ENCODE data around the gene PHF1. TPM values are rescaled to one million over a fixed set of nuclear protein-coding genes. Genes with fewer than 3 reads are reported as not detected.

Gene PHF1
- total RNA-seq, 8 experiments from 2014 or later: 24.3 to 63.6 (median 44.4) TPM

DNA sequence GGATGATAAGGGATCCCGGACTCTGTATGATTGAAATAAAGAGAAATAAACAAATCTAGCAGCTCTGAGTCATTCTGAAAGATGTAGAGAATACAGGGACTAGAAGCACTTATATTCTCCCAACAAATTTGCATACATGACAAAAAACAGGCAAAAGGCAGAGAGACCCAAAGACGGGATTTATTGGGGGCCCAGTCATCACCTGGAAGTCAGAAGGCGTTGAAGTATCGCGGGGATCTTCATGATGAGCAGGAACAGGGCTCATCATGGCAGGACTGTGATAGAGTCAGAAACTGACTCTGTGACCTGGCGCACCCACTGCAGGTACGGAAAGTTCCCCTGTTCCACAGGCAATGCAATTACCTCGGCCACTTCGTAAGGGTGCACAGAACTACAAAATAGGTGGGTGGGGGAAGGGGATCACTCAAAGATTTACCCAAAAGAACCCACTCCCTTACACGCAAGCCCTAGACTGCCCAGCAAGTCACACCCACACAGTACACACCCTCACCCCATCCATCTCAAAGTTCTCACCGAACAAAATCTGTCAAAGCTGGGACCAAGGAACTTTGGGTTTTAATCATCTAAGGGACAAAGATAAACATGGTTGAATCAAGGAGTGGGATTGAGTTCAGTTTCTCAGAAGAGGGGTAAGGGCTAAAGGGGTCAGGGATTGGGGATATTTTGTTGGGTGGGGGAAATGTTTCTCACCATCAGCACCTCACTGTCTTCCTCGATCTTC lies 5.7 kb downstream of the PHF1 start:
- WGBS, 10 experiments: 28 to 90% (median 52%) methylated on average over 2 to 10 of the region's 12 CpGs
- in situ Hi-C loops (cut with MboI; ENCODE audit: low pct_unique_long_range_greater_than_20kb in 2 of 9, low sequenced_read_pairs in 9 of 9, unreplicated experiment in 9 of 9): no loop called here
- H3K27ac ChIP-seq: peak overlapping the region; percentile 74 to 87
- ATAC-seq (replicated peaks in 6 of 8): no peak
- peaks cover 37 to 39% of the 10 kb centered on the region in 2 donors for H3K4me1 ChIP-seq (replicated peaks in 1 of 2)
- peak overlapping the region; percentile 54 to 67 (median 60) for H3K4me3 ChIP-seq

DNA sequence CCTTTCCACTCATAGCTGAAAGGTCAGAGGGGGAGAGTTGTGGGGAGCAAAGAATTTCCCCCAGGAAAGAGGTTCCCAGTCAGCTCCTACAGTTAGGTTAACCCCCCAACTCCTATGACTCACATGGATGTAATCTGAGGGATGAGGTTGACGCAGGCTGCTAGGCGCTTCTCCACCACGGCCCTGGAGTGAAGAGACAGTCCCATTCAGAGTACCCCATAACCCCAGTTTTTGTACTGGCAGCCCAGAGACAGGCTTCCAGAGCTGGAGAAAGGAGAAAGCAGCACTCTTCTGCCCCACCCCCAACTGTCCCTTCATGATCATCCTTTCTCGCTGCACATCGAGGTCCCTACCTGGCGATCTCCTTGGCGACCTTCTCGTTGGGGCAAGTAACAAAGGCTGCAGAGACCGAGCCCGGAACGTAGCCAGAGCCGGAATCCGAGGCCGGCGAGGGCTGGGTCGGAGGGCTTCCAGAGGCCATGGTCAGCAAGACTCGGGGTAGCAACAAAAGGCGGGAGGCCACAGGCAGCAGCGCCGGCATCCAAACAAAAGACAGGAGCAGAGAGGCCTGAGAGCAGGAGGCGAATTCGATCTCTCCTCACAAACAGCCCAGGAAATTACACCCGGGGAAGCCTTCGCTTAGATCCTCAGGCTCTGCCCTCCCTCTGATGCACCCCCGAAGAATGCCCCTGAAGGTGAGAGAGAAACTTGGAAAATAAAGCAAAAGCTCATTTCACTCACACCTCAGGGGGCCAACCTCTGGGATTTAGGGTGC lies 6.5 kb downstream of the PHF1 start:
- in situ Hi-C loops (cut with MboI; ENCODE audit: low pct_unique_long_range_greater_than_20kb in 2 of 9, low sequenced_read_pairs in 9 of 9, unreplicated experiment in 9 of 9): no loop called here
- WGBS, 10 experiments: 0 to 20% (median 3%) methylated on average over 2 to 17 of the region's 25 CpGs; no CpG with 5 or more reads in 5 of the 10 experiments
- Histone ChIP-seq H3K4me1 (replicated peaks in 1 of 2) (peaks cover 34% of the 10 kb centered on the region in 2 donors), H3K4me3 (peak overlapping the region; percentile 54 to 67 (median 60)), H3K27ac (peak overlapping the region; percentile 74 to 87)
- ATAC-seq (replicated peaks in 6 of 8): peak in 2 of 8 experiments; percentile 6 to 7

DNA sequence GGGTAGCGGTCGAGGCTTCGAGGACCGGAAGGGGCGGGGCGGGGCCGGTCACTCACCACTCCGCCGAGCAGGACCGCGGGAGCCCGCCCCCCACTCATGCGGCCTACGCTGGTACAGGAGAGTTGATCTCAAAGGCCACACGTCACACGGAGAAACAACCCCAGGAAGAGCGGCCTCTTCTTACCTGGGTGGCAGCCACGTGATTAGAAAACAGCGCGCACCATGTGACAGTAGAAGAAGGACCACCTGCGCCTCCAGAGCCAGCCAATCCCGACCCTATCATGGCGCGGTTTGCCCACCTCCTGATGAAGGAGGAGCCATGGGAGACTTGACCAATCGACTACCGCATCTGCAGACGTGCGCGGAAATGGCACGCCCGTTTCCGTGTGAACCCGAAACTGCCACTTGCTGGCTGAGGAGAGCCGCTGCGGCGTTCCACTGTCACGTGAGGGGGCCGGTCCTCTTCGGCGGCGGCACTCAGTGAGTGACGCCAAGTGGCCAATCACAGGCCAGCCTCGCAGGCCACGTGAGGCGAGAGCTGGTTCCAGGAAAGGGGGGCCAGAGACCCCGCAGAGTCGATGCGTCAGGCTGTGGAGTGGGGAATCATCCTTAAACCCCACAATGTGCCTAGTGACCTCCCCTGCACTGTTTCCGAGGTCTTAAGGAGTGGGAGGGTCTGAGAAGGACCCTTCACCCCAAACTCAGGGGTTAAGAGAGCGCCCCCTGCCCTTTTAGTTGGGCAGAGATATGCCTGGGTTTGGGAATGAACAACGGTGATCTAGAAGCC lies 7.3 kb downstream of the PHF1 start, which contains the start of gene CUTA:
Gene CUTA, minus strand, starts transcription at position 205 of the 787 bp plus-strand sequence. Its CDS starts 107 bp downstream, at position 98.
- in situ Hi-C loops (cut with MboI; ENCODE audit: low pct_unique_long_range_greater_than_20kb in 2 of 9, low sequenced_read_pairs in 9 of 9, unreplicated experiment in 9 of 9): no loop called here
- peak within 1 kb of the TSS; percentile 54 to 67 (median 60) for H3K4me3 ChIP-seq
- ATAC-seq (replicated peaks in 6 of 8): peak; percentile 86 to 94 (median 88)
- WGBS, 10 experiments: 0 to 20% (median 1%) methylated on average over 1 to 17 of the region's 51 CpGs; no CpG with 5 or more reads in 4 of the 10 experiments
- H3K4me1 ChIP-seq (replicated peaks in 1 of 2): peaks cover 34% of the 10 kb centered on the region in 2 donors
- peak within 1 kb of the TSS; percentile 95 to 96 for H3K27ac ChIP-seq

DNA sequence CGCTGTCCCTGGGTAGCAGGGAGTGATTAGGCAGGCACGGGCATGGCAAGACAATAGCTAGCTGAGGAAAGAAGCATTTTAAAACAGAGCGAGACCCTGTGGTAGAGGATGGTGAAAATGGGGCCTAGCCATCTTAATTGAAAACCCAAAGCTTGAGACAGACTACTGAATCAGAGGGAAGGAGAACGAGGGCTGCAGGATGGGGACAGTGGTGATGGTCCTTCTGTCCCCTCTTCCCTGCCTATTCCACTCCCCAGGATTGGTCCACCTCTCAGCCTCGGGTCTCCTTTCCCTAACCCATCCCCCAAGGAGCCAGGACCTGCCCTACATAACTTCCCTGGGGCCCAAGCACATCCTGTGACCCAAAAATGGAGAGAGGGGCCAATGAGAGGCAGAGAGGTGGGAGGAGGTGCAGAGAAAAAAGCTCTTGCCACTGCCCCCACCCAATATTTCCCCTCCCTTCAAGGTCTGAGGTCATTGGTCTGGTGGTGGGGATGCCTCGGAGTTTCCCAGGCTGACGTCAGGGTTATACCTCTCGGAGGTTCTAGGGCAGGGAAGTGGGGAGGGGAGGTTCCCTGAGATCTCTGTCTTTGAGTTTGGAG lies 8.0 kb downstream of the PHF1 start:
- peak in 3 of 8 experiments; percentile 1 to 11 (median 2) for ATAC-seq (replicated peaks in 6 of 8)
- peaks cover 34% of the 10 kb centered on the region in 2 donors for H3K4me1 ChIP-seq (replicated peaks in 1 of 2)
- WGBS, 10 experiments: 0 to 92% (median 0%) methylated on average over 1 to 6 of the region's 8 CpGs; no CpG with 5 or more reads in 1 of the 10 experiments
- in situ Hi-C loops (cut with MboI; ENCODE audit: low pct_unique_long_range_greater_than_20kb in 2 of 9, low sequenced_read_pairs in 9 of 9, unreplicated experiment in 9 of 9): no loop called here
- peak overlapping the region; percentile 95 to 96 for H3K27ac ChIP-seq
- H3K4me3 ChIP-seq: peak overlapping the region; percentile 31 to 63 (median 40)

DNA sequence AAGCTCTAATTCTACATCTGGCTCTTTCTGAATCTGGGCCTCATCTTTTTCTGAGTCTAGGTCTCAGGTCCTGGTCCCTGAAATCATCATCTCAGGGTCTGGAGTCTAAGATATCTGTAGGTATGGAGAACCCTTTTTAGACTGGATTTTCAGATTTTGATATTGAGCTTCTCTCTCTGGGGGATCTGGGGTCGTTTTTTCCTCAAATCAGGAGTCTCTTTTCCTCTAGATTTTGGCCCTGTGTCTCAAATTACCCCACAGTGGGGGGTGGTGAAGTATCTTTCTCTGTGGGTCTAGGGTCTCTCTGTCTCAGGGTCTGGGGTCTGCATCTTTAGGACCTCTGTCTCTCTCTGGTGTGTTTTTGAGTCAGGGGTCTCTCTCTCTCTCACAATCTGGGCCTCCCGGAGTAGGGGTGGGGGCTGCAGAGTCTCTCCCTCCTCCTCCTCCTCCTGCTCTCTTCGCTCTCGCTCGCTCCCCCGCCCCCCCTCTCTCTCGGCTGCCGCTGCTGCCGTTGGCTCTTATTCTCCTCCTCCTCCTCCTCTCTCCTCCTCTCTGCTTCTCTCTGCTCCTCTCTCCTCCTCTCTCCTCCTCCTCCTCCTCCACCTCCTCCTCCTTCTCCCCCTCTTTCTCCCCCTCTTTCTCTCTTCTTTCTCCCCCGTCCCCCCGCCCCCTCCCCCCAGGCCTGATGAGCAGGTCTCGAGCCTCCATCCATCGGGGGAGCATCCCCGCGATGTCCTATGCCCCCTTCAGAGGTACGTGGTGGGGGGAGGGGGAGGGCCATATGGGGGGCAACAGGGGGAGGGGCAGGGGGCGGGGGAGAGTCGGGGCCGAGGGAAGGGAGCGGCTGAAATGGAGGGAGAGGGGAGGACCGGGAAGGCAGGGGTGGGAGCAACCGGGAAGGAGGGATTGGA lies 9.0 kb downstream of the PHF1 start, which contains the start of gene SYNGAP1:
Gene SYNGAP1, plus strand, starts transcription at position 486 of the 911 bp plus-strand sequence. Its CDS starts 200 bp downstream, at position 686.
- peaks cover 41 to 42% of the 10 kb centered on the region in 2 donors for H3K4me1 ChIP-seq (replicated peaks in 1 of 2)
- in situ Hi-C loops (cut with MboI; ENCODE audit: low pct_unique_long_range_greater_than_20kb in 2 of 9, low sequenced_read_pairs in 9 of 9, unreplicated experiment in 9 of 9): no loop called here
- H3K27ac ChIP-seq: peak within 1 kb of the TSS; percentile 95 to 96
- H3K4me3 ChIP-seq: peak within 1 kb of the TSS; percentile 35 to 63 (median 48)
- 0% methylated on average over 1 of the region's 22 CpGs; no CpG with 5 or more reads in 6 of the 10 experiments for WGBS, 10 experiments
- ATAC-seq (replicated peaks in 6 of 8): no peak

DNA sequence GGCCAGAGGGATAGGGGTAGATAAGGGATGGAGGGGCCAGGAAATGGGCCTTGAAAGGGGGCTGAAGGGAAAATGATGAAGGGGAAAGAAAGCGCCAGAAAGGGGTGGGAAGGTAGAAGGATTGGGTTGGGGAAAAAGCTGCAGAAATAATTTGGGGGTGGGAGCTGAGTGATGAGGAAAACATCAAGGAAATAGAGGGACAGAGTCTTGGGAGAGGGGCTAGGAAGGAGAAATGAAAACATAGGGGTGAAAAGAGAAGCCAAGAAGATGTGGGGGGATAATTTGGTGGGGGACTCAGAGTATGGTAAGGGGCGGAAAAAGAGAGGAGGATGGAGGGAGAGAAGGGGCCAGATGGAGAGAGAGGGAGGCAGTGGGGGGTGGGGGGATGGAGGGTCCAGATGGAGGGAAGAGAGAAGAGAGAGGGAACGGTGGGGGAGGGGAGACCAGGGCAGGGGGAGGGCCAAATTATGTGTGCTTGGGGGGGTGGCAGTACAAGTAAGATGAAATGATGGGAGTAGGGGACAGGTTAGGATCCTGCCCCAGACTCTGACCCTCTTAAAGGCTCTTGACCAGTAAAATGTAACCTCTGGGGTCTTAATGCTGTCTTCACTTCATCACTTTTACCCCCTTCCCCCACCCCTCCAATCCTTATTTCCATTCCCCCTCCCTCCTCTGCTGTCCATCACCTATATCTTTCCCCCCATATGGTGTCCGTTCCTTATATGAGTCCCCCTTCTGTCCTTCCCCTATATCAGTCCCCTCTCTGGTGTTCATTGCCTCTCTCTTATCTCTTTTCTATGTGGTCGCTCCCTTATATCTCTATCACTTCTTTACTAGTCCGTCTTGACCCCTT lies 9.9 kb downstream of the PHF1 start:
- Histone ChIP-seq H3K4me1 (replicated peaks in 1 of 2) (peaks cover 45 to 49% of the 10 kb centered on the region in 2 donors), H3K27ac (peak overlapping the region; percentile 95 to 96), H3K4me3 (peak overlapping the region; percentile 35 to 55 (median 48))
- in situ Hi-C loops (cut with MboI; ENCODE audit: low pct_unique_long_range_greater_than_20kb in 2 of 9, low sequenced_read_pairs in 9 of 9, unreplicated experiment in 9 of 9): no loop called here
- WGBS, 10 experiments: 44 to 100% (median 73%) methylated on average over 1 to 4 of the region's 6 CpGs; no CpG with 5 or more reads in 4 of the 10 experiments
- no peak for ATAC-seq (replicated peaks in 6 of 8)

DNA sequence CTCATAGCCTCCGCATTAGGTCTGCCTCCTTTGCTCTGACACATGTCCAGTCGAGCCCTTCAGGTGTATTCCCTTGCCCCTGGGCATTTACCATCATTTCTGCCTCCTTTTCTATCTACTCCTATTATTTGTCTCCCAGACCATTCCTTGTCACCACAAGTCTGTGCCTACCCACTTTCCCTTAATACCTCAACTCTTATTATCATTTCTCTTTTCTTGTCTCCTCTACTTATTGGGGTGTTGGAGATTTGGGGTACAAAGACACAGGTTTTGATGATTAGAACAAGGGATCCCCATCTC lies 10.5 kb downstream of the PHF1 start:
- no peak for ATAC-seq (replicated peaks in 6 of 8)
- in situ Hi-C loops (cut with MboI; ENCODE audit: low pct_unique_long_range_greater_than_20kb in 2 of 9, low sequenced_read_pairs in 9 of 9, unreplicated experiment in 9 of 9): no loop called here
- Histone ChIP-seq H3K27ac (no peak overlapping the region), H3K4me3 (peak overlapping the region; percentile 35 to 55 (median 48)), H3K4me1 (replicated peaks in 1 of 2) (peaks cover 43 to 45% of the 10 kb centered on the region in 2 donors)
- 63 to 100% (median 83%) methylated on average over 1 to 2 of the region's 2 CpGs; no CpG with 5 or more reads in 5 of the 10 experiments for WGBS, 10 experiments

DNA sequence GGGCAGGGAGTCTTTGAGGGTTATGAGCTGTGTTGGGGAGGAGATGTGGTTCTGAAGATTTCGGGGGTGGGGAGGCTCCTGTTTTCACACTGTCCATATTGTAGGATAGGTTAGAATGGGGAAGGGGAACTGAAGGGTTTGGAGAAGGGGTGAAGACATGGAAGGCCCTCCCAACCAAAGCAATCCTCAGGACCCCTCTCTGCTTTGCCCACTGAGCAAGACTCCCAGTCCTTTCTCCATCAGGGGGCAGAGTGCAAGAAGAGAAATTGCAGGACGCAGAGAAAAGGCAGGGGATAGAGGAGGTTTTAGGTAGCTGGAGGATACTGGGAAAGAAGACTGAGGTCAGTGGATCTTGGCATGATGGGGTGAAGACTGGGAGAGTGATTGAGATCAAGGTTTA lies 13.0 kb downstream of the PHF1 start:
- Histone ChIP-seq H3K4me3 (no peak overlapping the region), H3K27ac (no peak overlapping the region), H3K4me1 (replicated peaks in 1 of 2) (peaks cover 35 to 53% of the 10 kb centered on the region in 2 donors)
- no peak for ATAC-seq (replicated peaks in 6 of 8)
- WGBS, 10 experiments: 94 to 100% (median 100%) methylated on average over 1 to 2 of the region's 2 CpGs; no CpG with 5 or more reads in 4 of the 10 experiments
- in situ Hi-C loops (cut with MboI; ENCODE audit: low pct_unique_long_range_greater_than_20kb in 2 of 9, low sequenced_read_pairs in 9 of 9, unreplicated experiment in 9 of 9): no loop called here

DNA sequence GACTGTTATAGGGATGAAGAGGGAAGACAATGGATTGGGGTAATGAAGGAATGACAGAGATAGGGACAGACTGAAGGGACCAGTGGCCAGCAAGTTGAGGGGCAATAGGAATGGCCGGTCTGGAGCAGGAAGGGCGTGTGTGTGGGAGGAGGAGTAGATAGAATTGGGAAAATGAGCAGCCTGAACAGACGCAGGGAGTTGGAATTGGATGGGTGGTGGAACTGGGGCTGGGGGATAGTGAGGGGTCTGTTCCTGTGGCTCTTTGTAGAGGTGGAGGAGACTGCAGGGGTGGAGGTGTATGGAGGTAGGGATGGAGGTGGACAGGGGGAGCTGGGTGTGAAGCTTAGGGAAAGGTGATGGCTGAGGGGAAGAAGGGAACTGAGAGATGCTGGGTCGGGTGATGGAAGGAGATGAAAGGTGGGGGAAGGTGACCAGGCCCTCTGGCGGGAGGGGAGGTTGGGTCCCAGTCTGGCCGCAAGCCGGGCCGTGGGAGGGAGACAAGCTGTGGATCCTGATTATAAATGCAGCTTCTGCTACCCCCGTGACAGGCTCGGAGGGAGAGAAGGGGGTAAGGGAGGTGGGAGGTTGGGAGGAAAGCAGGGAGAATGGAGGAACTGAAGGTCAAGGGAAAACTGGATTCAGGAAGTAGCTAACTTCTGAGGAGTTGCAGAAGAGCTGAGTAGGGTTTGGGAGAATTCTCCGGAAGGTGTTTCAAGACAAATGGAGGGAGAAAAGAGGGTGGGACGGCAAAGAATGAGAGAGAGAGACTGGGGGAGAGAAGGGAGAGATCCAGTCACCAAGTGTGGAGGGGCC lies 14.2 kb downstream of the PHF1 start:
- WGBS, 10 experiments: 0 to 83% (median 38%) methylated on average over 2 to 5 of the region's 12 CpGs; no CpG with 5 or more reads in 2 of the 10 experiments
- Histone ChIP-seq H3K4me3 (peak overlapping the region; percentile 46 to 94 (median 54)), H3K4me1 (replicated peaks in 1 of 2) (peaks cover 33 to 55% of the 10 kb centered on the region in 2 donors), H3K27ac (peak overlapping the region; percentile 87 to 90)
- ATAC-seq (replicated peaks in 6 of 8): peak in 6 of 8 experiments; percentile 0 to 7 (median 3)
- in situ Hi-C loops (cut with MboI; ENCODE audit: low pct_unique_long_range_greater_than_20kb in 2 of 9, low sequenced_read_pairs in 9 of 9, unreplicated experiment in 9 of 9): no loop called here
